Thyroid gland (tissue), 4 donors: ENCODE results near the gene NPIPB2. TPM values are rescaled to one million over a fixed set of nuclear protein-coding genes. Genes with fewer than 3 reads are reported as not detected.

Experiments
- DNase-seq, 2 donors: peaks; one replicate each; pipeline ENCODE4 v3.0.0-alpha.2; 2019
- H3K27ac ChIP-seq, 3 donors: fragments of 200-600 bp; sonication (generic); 1 replicate in 2 of 3; 2 replicates in 1 of 3; pipeline ENCODE4 v1.5.1; 2016 to 2019; ENCODE audit warnings: mild to moderate bottlenecking in 1 of 3, moderate library complexity in 1 of 3
- H3K27me3 ChIP-seq: fragments of 200-600 bp; sonication (generic); one replicate; pipeline ENCODE4 v1.5.1; 2019
- H3K36me3 ChIP-seq, 2 donors: fragments of 200-600 bp; sonication (generic); one replicate each; pipeline ENCODE4 v1.5.1; 2016 to 2019
- H3K4me1 ChIP-seq, 2 donors: fragments of 200-600 bp; sonication (generic); one replicate each; pipeline ENCODE4 v1.5.1; 2017 to 2019
- H3K4me3 ChIP-seq, 3 donors: fragments of 200-600 bp; sonication (generic); replicated peaks in 1 of 3; 1 replicate in 2 of 3; 2 replicates in 1 of 3; pipeline ENCODE4 v1.5.1; 2016; ENCODE audit warnings: mild to moderate bottlenecking in 1 of 3
- H3K9me3 ChIP-seq: fragments of 200-600 bp; sonication (generic); one replicate; pipeline ENCODE4 v1.5.1; 2017
- POLR2A ChIP-seq, 2 donors: fragments of 450-650 bp; IDR thresholded peaks; one replicate each; pipeline ENCODE4 v1.6.1; 2017; ENCODE audit warnings: antibody characterized with exemption in 2 of 2, mild to moderate bottlenecking in 2 of 2, moderate library complexity in 1 of 2
- WGBS, 2 donors: methylation state at CpG; one replicate each; pipeline ENCODE4 v1.1.5; 2017; 5-methylcytosine and 5-hydroxymethylcytosine counted together
- intact Hi-C: fragments of 100-400 bp; cut with DNase I; formaldehyde crosslinking; loops from one replicate; pipeline ENCODE4 v1.15.1; 2023
- small RNA-seq: library from RNA; depleted of rRNA; stranded (forward); fragments of <200 nt; gene quantifications from one replicate; pipeline ENCODE3, GENCODE V24; 2016
- total RNA-seq, 4 donors: library from RNA; depleted of rRNA; stranded (reverse); fragments of >200 nt; gene quantifications; one replicate each; pipeline ENCODE4 v1.2.3, GENCODE V29; 2016
- TF ChIP-seq, protein P1 (sequence below), 6 experiments: fragments of 200-600 bp in 3 of 6; fragments of 450-650 bp in 3 of 6; sonication (generic) in 3 of 6; IDR thresholded peaks; one replicate each; pipeline ENCODE4 v1.5.1; 2016 to 2019; ENCODE audit warnings: antibody characterized with exemption in 6 of 6, mild to moderate bottlenecking in 2 of 6, inconsistent platforms in 1 of 6, moderate library complexity in 1 of 6

Gene NPIPB2
- total RNA-seq, 4 donors from 2014 or later, result 5.9 to 34.4 (median 9.7) TPM

DNA sequence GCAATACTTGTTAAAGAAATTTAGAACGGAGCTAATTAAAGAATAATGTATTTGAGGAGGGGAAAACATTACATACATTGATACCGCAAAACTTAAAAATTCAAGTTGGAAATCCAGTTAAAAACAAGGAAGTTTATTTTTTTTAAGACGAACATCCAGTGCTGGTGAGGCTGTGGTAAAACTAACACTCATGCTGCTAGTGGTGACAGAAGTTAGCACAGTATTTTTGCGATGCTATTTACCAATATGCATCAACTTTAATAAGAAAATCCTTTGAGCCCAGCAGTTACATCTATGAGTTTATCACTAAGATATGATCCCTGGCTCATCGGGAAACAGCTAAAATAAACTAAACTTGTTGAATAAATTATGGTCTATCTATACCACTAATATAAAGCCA is 57.8 kb downstream of the NPIPB2 start:
- Histone ChIP-seq H3K4me1 (no peaks in the 10 kb centered on the region), H3K27ac (no peak overlapping the region), H3K9me3 (no peaks in the 10 kb centered on the region), H3K27me3 (no peaks in the 10 kb centered on the region), H3K36me3 (peaks cover 71% of the 10 kb centered on the region in 2 donors), H3K4me3 (no peak overlapping the region)
- DNase-seq, result no peak
- TF ChIP-seq POLR2A (IDR thresholded peaks at IDR 0.05), result no peak
- TF ChIP-seq, protein P1, sequence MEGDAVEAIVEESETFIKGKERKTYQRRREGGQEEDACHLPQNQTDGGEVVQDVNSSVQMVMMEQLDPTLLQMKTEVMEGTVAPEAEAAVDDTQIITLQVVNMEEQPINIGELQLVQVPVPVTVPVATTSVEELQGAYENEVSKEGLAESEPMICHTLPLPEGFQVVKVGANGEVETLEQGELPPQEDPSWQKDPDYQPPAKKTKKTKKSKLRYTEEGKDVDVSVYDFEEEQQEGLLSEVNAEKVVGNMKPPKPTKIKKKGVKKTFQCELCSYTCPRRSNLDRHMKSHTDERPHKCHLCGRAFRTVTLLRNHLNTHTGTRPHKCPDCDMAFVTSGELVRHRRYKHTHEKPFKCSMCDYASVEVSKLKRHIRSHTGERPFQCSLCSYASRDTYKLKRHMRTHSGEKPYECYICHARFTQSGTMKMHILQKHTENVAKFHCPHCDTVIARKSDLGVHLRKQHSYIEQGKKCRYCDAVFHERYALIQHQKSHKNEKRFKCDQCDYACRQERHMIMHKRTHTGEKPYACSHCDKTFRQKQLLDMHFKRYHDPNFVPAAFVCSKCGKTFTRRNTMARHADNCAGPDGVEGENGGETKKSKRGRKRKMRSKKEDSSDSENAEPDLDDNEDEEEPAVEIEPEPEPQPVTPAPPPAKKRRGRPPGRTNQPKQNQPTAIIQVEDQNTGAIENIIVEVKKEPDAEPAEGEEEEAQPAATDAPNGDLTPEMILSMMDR (IDR thresholded peaks at IDR 0.05), result no peak
- WGBS, 2 donors, result 98 to 99% methylated on average over 5 of the region's 5 CpGs
- intact Hi-C loops, result no loop called here

DNA sequence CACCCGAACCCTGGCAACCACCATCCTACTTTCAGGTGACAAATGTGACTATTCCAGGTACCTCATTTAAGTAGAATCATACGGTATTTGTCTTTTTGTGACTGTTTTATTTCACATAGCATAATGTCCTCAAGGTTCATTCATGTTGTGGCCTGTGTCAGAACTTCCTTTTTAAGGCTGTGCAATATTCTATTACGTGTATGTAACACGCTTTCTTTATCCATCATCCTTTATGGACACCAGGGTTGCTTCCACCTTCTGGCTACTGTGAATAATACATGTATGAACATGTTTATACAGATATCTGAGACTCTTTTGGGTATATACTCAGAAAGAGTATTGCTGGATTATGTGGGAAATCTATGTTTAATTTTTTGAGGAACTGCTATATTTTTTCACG is 61.8 kb downstream of the NPIPB2 start:
- no peak overlapping the region for H3K27ac ChIP-seq
- H3K27me3 ChIP-seq, result no peaks in the 10 kb centered on the region
- intact Hi-C loops, result no loop called here
- H3K9me3 ChIP-seq, result no peaks in the 10 kb centered on the region
- DNase-seq, result no peak
- TF ChIP-seq, protein P1 (IDR thresholded peaks at IDR 0.05), result no peak
- TF ChIP-seq POLR2A (IDR thresholded peaks at IDR 0.05), result no peak
- WGBS, 2 donors, result 93 to 96% methylated on average over 5 of the region's 5 CpGs
- peaks cover 69 to 71% of the 10 kb centered on the region in 2 donors for H3K36me3 ChIP-seq
- H3K4me3 ChIP-seq, result no peak overlapping the region
- no peaks in the 10 kb centered on the region for H3K4me1 ChIP-seq

DNA sequence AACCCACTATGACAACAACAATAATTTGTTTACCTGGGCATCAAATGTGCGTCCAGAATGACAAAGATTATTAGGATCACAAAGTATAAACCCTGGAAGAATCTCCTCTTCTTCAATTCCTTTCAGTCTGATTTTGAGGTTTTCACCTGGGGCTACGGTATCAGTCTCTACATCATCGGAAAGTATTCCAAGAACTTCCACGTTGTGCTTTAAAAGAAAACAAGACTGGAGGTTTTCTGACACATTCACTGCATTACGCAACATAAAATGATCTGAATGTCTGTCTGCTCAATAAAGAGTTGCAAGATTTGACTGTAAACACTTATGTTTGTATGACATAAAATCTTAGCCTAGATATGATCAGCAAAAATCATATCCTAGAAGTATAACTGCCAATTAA is 64.5 kb downstream of the NPIPB2 start:
- no peaks in the 10 kb centered on the region for H3K4me1 ChIP-seq
- no peak for TF ChIP-seq POLR2A (IDR thresholded peaks at IDR 0.05)
- TF ChIP-seq, protein P1 (IDR thresholded peaks at IDR 0.05), result no peak
- H3K27me3 ChIP-seq, result no peaks in the 10 kb centered on the region
- H3K27ac ChIP-seq, result no peak overlapping the region
- DNase-seq, result no peak
- intact Hi-C loops, result no loop called here
- H3K4me3 ChIP-seq, result no peak overlapping the region
- H3K9me3 ChIP-seq, result no peaks in the 10 kb centered on the region
- H3K36me3 ChIP-seq, result peaks cover 53 to 67% of the 10 kb centered on the region in 2 donors
- 88% methylated on average over 5 of the region's 5 CpGs for WGBS, 2 donors

Small RNA genes lying within 50 kb of the gene (small RNA-seq; reads per million reads assigned to genes)
- not detected for gene AC007216.5
- not detected for gene COX6CP1
- gene UBL5P4, result not detected

Other genes with a start within 250 kb of the NPIPB2 start
- gene TXNDC11, start 199.2 kb downstream of the NPIPB2 start, total RNA-seq, result 100 to 1,000 TPM in 3 of 4 donors, 10 to 100 TPM in 1; 77.3 to 135 (median 115) TPM
- 100 to 1,000 TPM in 1 of 4 donors, 10 to 100 TPM in 3; 48.9 to 105 (median 62.7) TPM for gene ZC3H7A, start 144.8 kb downstream of the NPIPB2 start, total RNA-seq
- 100 to 1,000 TPM in 3 of 4 donors, 10 to 100 TPM in 1; 82.4 to 426 (median 182) TPM for gene RSL1D1, start 90.5 kb downstream of the NPIPB2 start, total RNA-seq
- 100 to 1,000 TPM in 1 of 4 donors, 10 to 100 TPM in 3; 71.9 to 106 (median 86.6) TPM for gene GSPT1, start 26.1 kb downstream of the NPIPB2 start, total RNA-seq
- under 1 TPM in 1 of 4 donors, not detected in 3; 0.67 TPM for gene TNFRSF17, start 23.2 kb upstream of the NPIPB2 start, total RNA-seq
- 10 to 100 TPM; 20.8 to 51.1 (median 31.5) TPM for gene SNX29, start 34.7 kb upstream of the NPIPB2 start, total RNA-seq